EL (cell line): Measurements from ENCODE around the gene MBD3.
"Not testable (repeated sequence)": the region's sequence is repeated elsewhere in the genome, so short reads cannot be mapped to it uniquely, and the experiment has no call there.

ENCODE experiments used
- DNase-seq: peaks from one replicate; pipeline ENCODE4 v3.0.0-alpha.2; 2016

The MBD3 gene

DNA sequence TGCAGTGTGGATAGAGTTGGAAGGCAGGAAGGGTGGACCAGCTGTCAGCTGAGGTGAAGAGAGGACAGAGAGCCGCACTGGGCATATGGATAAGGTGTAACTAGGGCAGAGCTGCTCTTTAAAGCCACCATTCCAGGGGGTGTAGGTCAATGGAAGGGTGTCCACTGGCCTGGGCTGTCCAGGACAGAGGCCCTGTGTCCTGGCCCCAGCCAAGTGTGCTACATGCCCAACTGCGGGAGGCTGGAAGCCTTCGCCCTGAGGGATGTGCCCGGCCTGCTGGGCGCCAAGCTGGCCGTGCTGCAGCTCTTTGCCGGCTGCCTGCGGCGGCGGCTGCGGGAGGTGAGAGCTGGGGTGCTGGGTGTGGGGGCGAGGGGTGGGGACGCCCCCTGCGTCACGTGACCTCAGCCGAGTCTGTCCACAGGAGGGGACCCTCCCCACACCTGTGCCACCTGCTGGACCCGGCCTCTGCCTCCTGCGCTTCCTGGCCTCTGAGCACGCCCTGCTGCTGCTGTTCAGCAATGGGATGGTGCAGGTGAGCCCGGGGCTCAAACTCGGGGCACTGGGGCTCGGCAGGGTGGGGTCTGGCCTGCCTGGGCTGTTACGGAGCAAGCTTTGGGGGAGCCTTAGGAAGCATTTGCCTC, 59.0 kb downstream of the MBD3 start:
- no peak for DNase-seq

DNA sequence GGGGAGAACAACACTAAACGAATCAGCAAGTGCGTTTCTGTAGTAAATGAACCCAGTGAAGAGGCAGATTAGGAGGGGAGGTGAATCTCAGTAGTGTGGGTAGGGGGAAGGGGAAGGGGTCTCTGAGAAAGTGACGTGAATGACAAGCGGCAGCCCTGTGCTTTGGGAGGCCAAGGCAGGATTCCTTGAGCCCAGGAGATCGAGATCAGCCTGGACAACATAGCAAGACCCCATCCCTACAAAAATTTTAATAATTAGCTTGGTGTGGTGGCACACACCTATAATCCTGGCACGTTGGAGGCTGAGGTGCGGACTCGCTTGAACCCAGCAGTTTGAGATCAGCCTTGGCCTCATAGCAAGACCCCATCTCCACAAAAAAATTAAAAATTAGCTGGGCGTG, 60.7 kb downstream of the MBD3 start:
- no peak for DNase-seq

DNA sequence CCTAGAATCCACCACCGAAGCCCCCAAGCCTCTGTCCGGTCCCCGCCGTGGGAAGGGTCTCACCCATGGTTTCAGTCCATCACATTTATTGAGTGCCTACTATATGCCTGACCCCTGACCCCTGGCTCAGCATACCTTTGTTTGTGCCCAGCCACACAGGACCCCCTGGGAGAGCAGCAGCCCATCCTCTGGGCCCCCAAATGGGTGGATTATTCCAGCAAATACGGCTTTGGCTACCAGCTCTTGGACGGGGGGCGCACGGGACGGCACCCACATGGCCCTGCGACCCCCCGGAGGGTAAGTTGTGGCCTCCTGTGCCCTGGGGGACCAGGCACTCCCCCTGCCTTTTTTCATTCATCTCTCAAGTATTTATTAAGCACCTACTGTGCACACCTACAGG, 61.1 kb downstream of the MBD3 start:
- no peak for DNase-seq

DNA sequence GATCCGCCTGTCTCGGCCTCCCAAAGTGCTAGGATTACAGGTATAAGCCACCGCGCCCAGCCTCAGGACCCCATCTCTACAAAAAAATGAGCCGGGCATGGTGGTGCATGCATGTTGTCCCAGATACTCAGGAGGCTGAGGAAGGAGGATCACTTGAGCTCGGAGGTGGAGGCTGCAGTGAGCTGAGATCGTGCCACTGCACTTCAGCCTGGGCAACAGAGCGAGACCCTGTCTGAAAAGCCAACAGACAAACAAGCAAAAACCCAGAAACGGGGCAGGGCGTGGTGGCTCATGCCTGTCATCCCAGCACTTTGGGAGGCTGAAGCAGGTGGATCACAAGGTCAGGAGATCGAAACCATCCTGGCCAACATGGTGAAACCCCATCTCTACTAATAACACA, 61.8 kb downstream of the MBD3 start:
- DNase-seq, result not testable (repeated sequence)

DNA sequence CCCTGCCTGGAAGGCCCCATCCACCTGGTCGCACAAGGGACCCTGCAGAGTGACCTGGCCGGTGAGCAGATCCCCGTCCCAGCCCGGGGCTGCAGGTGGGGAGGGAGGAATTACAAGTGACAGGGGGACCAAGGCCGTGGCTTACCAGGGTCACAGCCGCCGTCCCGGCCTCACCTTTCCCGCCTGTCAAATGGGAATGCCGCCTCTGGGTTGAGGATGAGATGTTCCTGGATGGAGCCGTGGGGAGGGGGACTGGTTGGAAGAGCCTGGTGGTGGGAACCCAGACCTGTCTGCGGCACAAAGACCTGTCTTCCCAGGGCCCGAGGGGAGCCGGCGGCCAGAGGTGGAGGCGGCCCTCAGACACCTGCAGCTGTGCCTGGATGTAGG, 63.2 kb downstream of the MBD3 start:
- DNase-seq, result no peak

DNA sequence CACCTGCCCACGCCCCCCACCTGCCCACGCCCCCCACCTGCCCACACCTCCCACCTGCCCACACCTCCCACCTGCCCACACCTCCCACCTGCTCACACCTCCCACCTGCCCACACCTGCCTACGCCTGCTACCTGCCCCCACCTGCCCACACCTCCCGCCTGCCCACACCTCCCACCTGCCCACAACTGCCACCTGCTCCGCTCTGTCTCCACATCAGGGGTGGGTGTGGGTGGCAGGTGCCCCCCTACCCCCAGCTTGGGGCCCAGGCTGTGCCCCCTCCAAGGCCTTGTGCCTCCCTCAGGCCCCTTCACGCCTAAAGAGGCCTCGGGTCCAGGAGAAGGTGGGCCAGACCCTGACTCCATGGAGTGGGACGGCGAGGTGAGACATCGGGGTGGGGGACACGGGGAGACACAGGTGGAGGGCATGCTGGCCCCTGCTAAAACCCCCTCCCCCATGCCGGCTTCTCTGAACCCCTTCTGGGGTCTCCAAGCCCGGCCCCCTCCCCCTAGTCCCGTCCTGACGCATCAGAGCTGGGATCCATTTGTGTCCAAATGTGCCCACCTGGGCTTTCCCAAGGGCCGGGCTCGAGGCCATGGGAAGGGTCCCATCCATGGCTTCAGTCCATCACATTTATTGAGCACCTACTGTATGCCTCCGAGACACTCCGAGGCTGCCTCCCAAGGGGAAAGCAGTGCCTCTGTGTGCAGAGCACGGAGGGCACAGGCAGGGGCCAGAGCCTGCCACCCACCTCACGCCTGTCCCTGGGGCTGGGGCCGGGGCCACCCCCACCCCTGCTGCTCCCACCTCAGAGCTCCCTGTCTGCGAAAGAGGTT, 63.9 kb downstream of the MBD3 start:
- no peak for DNase-seq

DNA sequence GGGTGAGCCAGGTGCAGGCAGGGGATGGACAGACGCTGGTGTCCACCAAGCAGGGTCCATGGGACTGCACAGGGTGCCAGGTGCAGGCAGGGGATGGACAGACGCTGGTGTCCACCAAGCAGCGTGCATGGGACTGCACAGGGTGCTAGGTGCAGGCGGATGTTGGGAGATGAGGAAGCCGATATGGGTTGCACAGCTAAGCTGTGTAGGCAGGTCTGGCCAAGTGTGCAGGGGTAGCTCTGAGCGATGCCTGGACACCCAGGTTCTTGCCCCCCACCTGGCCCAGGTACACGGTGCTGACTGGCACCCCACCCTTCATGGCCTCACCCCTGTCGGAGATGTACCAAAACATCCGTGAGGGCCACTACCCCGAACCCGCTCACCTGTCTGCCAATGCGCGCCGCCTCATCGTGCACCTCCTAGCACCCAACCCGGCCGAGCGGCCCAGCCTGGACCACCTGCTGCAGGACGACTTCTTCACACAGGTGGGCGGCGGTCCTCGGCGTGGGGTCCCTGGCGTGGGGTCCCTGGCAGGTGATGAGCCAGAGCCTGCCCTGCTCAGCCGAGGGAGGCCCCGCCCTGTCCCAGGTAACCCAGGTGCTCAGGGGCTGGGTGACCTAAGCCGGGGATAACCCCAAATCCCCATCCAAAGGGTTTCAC, 64.9 kb downstream of the MBD3 start:
- DNase-seq, result no peak

DNA sequence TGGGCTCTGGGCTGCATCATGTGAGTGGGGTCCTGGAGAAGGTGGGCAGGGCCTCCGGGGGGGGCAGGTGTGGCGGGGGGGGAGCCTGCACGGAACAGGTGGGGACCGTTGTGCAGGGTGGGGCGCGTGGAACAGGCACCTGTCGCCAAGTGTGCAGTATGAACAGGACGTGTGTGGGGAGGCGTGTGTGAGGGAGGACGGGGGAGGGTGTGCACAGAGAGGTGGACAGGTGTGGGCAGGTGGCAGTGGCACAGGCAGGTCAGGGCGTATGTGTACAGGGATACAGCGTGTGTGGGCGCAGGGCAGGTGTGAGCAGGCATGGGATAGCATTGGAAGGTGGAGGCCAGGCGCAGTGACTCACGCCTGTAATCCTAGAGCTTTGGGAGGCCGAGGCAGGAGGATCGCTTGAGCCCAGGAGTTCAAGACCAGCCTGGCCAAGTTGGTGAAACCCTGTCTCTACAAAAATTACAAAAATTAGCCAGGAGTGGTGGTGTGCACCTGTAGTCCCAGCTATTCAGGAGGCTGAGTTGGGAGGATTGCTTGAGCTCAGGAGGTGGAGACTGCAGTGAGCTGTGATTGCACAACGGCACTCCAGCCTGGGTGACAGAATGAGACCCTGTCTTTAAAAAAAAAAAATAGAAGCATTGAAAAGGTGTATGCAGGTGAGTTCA, 65.6 kb downstream of the MBD3 start:
- DNase-seq, result no peak

DNA sequence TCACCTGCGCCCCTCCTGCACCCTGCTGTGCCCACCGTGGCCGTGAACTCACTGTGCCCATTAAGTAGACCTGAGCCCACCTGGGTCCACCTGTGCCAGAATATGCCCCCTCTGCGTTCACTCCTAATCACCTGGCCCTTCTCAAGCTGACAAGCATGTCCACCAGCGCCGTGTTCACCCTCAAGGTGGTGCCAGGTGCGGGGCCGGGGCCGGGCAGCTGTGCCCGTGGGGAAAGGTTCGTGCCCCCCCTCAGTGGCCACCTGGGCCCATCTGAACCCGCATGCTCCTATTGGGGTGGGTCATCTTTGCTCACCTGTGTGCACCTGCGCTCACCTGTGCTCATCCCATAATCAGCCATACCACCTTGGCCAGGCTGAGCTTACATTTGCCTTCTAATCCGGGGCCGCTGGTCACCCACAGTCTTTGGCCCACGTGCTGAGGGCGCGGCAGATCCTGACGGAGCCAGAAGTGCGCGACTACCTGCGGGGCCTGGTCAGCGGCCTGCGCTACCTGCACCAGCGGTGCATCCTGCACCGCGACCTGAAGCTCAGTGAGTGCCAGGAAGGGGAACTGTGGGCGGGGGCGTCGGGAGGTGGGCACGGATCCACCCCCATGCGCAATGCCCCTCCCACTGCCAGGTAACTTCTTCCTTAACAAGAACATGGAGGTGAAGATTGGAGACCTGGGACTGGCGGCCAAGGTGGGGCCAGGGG, 66.4 kb downstream of the MBD3 start:
- DNase-seq, result no peak

DNA sequence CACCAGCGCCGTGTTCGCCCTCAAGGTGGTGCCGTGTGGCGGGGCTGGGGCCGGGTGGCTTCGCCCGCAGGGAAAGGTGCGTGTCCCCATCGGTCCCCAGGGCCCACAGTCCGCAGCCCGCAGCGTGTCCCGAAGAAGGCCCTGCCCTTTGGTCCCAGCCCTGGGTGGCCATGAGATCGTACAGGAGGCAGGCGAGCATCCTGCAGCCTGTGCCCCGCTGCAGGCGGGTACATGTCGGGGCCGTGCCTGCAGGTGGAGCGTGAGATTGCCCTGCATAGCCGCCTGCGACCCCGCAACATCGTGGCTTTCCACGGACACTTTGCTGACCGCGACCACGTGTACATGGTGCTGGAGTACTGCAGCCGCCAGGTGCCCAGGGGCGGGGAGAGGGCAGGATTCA, 67.3 kb downstream of the MBD3 start:
- no peak for DNase-seq

DNA sequence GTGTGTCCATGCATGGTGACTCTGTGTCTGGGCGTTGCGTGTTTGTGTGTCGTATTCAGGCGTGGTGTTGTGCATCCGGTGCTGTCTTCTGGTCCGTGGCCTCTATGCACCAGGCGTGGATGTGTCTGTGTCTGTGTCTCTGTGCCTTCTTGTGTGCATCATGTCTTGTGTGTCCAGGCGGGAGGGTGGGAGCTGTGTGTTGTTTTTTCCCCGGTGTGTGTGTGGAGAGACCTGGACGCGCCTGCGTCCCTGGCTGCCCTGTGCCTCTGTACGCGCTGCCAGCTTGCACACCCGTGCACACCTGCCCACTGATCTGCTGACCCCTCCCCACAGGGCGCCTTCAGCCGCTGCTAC, 67.7 kb downstream of the MBD3 start:
- no peak for DNase-seq

DNA sequence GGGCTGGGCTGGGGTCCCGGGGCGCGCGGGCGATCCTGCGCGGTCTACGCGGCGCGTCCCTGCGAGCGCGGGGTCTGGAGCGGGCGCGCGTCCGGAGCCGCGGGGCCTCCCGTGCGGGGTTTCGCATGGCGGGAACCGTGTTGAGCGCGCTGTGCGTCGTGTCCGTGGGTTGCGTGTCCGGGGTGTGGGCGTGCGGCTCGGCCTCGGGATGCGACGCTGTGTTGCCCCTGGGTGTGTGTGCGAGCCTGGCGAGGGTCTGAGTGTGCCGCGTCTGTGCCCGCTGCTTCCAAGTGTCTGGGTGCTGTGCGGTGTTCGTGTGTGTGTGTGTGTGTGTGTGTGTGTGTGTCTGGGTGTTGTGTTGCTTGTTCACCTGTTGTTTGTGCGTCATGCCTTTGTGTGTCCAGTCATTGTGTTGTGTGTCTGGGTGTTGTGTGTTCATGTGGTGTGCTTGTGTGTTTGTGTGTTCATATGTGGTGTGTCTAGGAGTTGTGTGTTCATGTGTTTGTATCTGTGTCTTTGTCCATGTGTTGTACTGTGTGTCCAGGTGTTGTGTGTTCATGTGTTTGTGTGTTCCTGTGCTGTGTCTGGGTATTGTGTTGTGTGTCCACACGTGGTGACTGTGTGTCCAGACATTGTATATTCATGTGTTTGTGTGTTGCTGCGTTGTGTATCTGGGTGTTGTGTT, 68.2 kb downstream of the MBD3 start:
- DNase-seq, result no peak
